BE2C (cell line): ENCODE results near the gene GRM4.

ENCODE experiments used
- DNase-seq: peaks from one replicate; pipeline ENCODE4 v3.0.0-alpha.2; 2020
- H3K27me3 ChIP-seq: fragments of 250-450 bp; sonication (Bioruptor Pico); 2 replicates; pipeline ENCODE4 v1.5.1; 2020; ENCODE audit warnings: mild to moderate bottlenecking
- H3K36me3 ChIP-seq: fragments of 250-450 bp; sonication (Bioruptor Pico); 2 replicates; pipeline ENCODE4 v1.5.1; 2020; ENCODE audit warnings: mild to moderate bottlenecking
- H3K4me1 ChIP-seq: fragments of 250-450 bp; sonication (Bioruptor Pico); 2 replicates; pipeline ENCODE4 v1.5.1; 2020
- H3K4me3 ChIP-seq: 2 replicates; pipeline ENCODE4 v1.5.1; 2011; ENCODE audit warnings: low read depth, low read length
- H3K9me3 ChIP-seq: fragments of 250-450 bp; sonication (Bioruptor Pico); 2 replicates; pipeline ENCODE4 v1.5.1; 2020
- TF ChIP-seq, protein P1 (sequence below): IDR thresholded peaks from 2 replicates; pipeline ENCODE4 v1.5.1; 2012; ENCODE audit warnings: mild to moderate bottlenecking, low read depth, low read length

GRM4 gene

DNA sequence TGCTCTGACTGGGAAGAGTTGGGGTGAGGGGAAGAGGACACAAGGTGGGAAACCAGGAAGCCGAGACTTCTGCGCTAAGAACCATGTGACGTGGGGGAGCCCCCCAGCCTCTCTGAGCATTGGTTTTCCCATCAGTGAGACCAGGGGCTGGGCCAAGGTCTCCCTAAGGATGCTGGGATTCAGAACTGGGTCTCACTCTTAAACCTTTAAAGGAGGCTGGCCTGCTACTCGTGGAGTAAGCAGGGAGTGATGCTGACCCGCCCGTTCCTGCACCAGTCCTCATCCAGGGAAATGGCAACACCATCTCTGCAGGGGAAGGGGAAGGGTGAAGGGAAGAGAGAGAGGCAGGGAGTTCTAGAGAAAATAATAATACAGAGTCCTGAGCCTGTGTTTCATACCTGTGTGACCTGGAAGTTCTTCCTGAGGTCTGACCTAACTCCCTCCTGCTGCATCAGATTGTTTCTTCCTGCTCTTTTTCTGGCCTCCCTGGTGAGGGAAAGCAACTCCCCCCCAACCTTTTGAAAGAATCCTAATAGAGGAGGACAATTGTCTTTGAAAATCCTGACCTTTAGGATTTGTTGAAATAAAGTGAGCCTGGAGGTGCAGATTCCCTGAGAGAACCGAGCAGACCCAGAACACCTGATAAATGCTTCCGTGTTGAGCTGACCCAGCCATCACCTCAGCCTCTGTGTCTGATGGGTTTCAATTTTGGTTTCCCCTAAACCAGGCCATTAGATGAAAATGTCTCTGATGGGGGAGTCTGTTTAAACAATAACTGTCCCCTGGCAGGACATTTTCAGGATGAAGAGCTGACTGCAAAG lies 3.0 kb upstream of the GRM4 start:
- H3K4me3 ChIP-seq, result no peak overlapping the region
- no peaks in the 10 kb centered on the region for H3K36me3 ChIP-seq
- H3K4me1 ChIP-seq, result peaks cover 2% of the 10 kb centered on the region; the same call in 1 of the 2 replicates
- H3K9me3 ChIP-seq, result no peaks in the 10 kb centered on the region
- TF ChIP-seq, protein P1, sequence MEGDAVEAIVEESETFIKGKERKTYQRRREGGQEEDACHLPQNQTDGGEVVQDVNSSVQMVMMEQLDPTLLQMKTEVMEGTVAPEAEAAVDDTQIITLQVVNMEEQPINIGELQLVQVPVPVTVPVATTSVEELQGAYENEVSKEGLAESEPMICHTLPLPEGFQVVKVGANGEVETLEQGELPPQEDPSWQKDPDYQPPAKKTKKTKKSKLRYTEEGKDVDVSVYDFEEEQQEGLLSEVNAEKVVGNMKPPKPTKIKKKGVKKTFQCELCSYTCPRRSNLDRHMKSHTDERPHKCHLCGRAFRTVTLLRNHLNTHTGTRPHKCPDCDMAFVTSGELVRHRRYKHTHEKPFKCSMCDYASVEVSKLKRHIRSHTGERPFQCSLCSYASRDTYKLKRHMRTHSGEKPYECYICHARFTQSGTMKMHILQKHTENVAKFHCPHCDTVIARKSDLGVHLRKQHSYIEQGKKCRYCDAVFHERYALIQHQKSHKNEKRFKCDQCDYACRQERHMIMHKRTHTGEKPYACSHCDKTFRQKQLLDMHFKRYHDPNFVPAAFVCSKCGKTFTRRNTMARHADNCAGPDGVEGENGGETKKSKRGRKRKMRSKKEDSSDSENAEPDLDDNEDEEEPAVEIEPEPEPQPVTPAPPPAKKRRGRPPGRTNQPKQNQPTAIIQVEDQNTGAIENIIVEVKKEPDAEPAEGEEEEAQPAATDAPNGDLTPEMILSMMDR, result no peak
- H3K27me3 ChIP-seq, result peaks cover 29% of the 10 kb centered on the region
- no peak for DNase-seq

DNA sequence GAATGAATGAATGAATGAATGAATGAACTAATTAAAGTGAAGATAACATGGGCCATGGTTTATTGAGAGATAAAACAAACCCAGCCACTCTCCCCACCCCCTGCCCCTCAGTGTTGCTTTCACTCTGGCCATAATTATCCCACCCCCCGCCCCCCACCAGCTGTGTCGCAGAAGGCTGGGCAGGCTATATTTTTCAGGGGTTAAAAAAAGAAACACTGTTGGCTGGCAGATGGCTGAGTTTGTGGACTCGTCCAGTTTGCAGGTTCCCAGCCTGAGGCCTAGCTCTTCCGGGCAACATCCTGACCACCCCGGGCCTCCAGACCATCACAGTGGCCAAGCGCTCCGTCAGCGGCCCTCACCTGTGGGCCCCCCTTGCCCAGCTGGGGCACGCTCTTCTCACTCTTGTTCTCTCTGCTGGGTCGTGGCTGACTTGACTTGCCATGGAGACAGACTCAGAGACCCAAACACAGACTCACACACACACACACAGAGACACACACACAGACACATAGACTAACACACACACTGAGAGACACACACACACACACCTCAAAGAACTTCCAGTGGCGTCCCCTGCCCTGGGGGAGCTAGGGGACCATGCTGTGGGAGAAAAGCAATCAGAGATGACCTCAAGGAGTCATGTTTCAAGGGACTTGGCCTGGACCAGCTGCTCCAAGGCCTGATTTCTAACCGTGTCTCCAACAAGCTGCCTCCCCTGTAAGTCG lies 2.2 kb upstream of the GRM4 start:
- H3K27me3 ChIP-seq, result peaks cover 34% of the 10 kb centered on the region
- peaks cover 2% of the 10 kb centered on the region; the same call in 1 of the 2 replicates for H3K4me1 ChIP-seq

DNA sequence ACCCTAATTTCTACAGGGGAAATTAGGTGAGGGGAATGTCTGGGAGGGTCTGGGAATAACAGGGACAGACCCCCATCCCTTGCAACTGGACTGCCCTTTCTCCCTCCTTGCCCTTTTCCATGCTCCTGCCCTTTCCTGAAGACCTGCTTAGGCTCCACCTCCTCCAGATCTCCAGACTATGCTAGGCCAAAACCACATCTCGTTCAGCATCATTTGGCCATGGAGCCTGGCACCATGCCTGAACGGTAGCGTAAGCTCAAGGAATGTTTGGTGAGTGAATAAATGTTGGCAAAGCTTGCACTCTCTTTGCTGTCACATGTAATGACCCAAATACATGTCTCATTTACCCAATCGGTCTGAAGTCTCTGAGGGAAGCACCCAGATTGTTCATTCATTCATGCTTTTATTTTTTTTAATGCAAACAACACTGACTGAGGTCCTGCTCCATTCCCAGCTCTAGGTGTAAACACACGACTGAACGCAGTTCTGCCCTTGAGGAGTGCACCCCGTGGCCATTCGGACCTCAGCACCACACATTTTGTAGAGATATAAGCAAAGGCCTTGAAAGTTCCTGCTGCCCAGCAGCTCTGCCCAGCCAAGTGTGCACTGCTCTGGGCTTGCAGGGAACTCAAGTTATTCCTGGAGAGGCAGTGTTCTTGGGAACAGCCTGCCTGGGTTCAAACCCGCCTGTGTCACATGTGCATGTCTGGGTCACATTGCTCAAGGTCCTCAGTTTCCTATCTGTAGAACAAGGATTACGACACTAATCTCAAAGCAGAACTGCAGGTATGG lies 1.1 kb upstream of the GRM4 start:
- Histone ChIP-seq H3K4me1 (peaks cover 2% of the 10 kb centered on the region; the same call in 1 of the 2 replicates), H3K36me3 (no peaks in the 10 kb centered on the region), H3K27me3 (peaks cover 34% of the 10 kb centered on the region), H3K4me3 (no peak overlapping the region), H3K9me3 (no peaks in the 10 kb centered on the region)
- DNase-seq, result no peak
- TF ChIP-seq, protein P1, result no peak

More for the DNA sequence above, 2.2 kb upstream of the GRM4 start:
- DNase-seq, result no peak
- H3K36me3 ChIP-seq, result no peaks in the 10 kb centered on the region
- no peaks in the 10 kb centered on the region for H3K9me3 ChIP-seq
- no peak overlapping the region for H3K4me3 ChIP-seq
- TF ChIP-seq, protein P1, result no peak

DNA sequence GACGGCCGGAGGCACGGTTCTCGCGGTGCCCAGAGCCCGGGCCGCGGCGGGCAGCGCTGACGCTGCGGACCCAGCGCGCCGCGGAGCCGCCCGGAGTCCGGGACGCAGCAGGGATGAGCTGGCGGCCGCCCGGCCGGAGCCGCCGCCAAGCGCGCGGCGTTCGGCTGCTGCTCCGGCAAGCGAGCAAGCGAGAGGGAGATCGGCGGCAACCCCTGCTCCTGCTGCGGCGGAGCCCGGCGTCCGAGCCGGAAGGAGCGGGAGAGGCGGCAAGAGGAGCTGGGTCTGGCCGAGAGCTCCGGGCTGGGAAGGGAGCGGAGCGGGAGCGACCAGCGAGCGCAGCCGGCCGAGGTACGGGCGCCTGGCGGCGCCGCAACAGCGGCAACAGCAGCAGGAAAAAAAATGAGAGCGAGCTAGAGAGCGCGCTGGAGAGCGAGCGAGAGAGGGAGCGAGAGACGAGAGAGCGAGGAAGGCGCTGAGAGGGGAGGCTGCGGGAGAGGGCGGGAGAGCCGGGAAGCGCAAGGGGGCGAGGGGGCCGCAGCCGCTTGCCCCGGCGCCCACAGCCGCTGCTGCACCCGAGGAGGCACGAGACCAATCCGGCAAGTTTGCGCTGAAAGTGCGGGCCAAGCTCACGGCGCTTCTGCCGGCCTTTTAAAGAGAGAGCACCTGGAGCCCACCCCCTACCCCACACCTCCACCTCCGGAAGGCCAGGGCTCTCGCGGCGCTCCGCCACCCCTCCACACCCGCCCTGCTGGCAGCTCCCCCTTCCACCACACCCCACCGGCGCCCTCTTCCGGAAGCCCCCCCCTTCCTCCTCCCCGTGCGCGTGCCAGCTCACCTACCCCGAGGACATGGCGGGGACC lies 496 bp downstream of the GRM4 start:
- Histone ChIP-seq H3K27me3 (peaks cover 28% of the 10 kb centered on the region), H3K36me3 (no peaks in the 10 kb centered on the region), H3K9me3 (no peaks in the 10 kb centered on the region), H3K4me1 (no peaks in the 10 kb centered on the region; the same call in 1 of the 2 replicates), H3K4me3 (peak overlapping the region; percentile 56)
- peak; percentile 55 for DNase-seq
- TF ChIP-seq, protein P1, result no peak

DNA sequence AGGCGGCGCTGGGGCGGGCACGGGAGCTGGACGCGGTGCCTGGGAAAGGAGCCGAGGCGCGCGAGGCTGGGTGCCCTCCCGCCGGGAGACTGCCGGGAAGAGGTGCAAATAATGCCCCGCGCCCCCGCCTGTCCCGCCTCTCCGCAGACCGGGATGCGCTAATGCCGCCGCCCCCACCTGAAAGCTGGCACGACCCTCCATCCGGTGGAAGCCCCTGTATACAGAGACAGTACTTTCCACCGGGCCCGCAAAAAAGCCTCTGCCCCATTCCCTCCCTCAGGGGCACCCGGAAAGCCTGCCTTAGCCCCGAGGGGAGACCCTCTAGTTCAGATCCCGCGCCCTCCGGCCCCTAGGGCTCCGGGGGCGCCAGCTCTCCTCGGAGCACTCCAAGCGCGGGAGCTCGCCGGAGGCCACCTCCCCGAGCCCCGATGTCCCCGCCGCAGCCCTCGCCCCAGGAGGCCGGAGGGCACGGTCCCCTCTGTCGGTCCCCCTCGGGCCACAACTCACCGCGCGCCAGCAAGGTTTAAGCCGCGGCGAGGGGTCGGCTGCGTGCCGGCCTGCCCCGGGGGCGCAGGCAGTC lies 1.2 kb downstream of the GRM4 start:
- Histone ChIP-seq H3K27me3 (peaks cover 28% of the 10 kb centered on the region), H3K36me3 (no peaks in the 10 kb centered on the region), H3K9me3 (no peaks in the 10 kb centered on the region), H3K4me1 (no peaks in the 10 kb centered on the region; the same call in 1 of the 2 replicates), H3K4me3 (peak overlapping the region; percentile 56)
- peak; percentile 21 for DNase-seq
- TF ChIP-seq, protein P1, result no peak
